GM20000 (cell line): ENCODE measurements around the gene ANAPC15.

ENCODE experiments used
- DNase-seq: peaks from one replicate; pipeline ENCODE4 v3.0.0; 2012; ENCODE audit warnings: low spot score
- TF ChIP-seq, protein P1 (sequence below): IDR thresholded peaks from 2 replicates; pipeline ENCODE4 v1.5.1; 2012; ENCODE audit warnings: mild to moderate bottlenecking, control low read depth; ENCODE audit errors: extremely low read depth, missing control alignments

Gene ANAPC15

DNA sequence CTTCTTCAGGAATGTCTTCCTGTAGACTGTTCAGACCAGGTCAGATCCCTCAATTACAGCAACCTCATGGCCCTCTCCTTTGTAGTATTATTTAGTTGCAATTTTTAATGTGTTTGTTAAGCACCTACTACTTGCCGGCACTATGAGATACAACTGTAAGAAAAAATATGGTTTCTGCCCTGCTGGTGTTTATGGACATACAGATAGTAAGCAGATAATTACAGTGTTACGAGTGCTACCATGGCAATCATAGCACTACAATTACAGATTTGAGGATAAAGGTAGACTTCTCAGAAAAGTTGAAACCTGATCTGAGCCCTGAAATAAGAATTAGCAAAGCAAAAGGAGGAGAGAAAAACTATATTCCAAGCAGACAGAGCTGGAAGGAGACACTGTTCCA lies 29.1 kb downstream of the ANAPC15 start:
- TF ChIP-seq, protein P1, sequence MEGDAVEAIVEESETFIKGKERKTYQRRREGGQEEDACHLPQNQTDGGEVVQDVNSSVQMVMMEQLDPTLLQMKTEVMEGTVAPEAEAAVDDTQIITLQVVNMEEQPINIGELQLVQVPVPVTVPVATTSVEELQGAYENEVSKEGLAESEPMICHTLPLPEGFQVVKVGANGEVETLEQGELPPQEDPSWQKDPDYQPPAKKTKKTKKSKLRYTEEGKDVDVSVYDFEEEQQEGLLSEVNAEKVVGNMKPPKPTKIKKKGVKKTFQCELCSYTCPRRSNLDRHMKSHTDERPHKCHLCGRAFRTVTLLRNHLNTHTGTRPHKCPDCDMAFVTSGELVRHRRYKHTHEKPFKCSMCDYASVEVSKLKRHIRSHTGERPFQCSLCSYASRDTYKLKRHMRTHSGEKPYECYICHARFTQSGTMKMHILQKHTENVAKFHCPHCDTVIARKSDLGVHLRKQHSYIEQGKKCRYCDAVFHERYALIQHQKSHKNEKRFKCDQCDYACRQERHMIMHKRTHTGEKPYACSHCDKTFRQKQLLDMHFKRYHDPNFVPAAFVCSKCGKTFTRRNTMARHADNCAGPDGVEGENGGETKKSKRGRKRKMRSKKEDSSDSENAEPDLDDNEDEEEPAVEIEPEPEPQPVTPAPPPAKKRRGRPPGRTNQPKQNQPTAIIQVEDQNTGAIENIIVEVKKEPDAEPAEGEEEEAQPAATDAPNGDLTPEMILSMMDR, result no peak
- DNase-seq, result no peak

DNA sequence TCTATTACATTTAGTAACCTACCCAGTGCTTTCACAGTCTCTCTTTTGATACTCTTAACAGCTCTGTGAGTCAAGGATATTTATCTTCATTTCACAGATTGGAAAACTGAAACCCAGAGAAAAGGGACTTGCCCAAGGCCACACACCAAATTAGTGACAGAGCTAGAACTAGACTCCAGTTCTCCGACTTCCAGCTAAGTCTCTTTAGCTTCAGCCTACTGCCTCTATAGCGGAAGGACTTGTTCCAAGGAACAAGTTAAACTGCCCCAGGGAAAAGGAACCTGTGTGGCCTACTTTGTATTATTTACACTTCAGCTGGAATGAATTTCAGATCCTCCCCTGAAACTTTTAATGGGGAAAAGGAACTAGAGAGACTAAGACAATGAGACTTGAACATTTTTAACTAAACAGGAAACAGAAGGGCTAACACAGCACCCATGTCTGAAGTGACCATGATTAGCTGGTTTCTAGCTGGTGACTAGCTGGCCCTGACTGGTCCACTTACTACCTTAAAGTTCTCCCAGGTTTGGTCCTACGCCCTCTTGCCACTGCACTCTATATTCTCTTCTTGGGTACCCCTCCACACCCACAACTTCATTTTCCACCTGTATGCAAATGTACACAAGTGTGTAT lies 30.6 kb downstream of the ANAPC15 start:
- TF ChIP-seq, protein P1, result no peak
- no peak for DNase-seq

DNA sequence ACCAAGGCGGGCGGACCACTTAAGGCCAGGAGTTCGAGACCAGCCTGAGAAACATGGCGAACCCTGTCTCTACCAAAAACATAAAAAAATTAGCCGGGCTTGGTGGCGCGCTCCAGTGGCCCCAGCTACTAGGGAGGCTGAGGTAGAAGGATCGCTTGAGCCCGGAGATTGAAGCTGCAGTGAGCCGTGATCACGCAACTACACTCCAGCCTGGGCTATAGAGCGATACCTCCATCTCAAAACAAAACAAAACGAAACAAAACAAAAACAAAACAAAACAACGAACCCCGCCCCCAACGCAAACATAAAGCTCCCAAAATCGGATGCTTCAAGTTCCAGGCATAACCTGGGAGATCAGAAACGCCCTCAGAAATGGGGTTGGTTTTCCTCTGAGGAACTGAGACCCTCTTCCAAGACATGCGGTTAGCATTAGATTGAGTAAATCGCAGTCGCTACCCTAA lies 31.3 kb downstream of the ANAPC15 start:
- DNase-seq, result no peak

DNA sequence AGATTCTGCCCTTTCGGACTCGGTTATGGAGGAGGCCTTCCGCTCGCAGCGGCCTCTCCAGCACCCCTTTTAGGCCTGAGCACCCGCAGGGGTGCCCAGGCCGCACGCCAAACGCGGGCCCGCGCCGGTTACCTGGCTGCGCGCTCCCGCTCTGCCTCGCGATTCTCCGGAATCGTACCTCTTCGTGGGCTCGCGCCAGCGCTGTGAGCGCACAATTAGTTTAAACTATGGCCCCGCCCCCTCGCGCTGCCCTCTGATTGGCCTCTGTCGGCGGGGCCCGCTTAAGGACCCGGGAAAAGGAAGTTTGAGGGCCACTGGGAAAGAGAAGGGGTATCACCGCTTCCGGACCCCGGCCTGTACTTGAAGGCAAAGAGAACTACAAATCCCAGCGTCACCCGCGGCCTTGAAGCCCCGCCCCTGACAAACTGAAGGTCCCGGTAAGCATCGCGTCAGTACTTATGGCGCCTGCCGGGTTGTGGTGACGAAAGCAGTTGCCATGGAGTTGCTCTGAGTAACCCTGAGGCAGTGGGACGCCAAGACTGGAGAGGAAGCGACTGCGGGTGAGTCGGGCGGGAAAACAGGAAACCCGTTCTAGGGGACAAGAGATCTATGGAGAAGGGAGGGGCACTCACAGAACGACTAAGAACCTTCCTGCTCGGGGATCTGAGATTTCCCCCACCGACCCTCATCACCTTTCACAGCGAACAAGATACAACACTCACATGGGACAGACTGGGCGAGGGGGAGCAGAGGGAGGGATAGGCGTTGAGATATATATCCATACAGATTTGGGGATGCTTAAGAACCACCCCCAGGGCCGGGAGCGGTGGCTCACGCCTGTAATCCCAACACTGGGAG lies 31.9 kb downstream of the ANAPC15 start, which contains the start of the genes LRRC51 and NUMA1:
LRRC51 (plus strand) TSS at position 525 of the 858 bp plus-strand sequence. CDS start 8,234 bp downstream, outside the sequence.
NUMA1 (minus strand) TSS at position 217 of the 858 bp plus-strand sequence. CDS start 44,599 bp downstream, outside the sequence.
- peak; percentile 91 for DNase-seq
- TF ChIP-seq, protein P1, result no peak

More for the DNA sequence above, 31.3 kb downstream of the ANAPC15 start:
- TF ChIP-seq, protein P1, result no peak

DNA sequence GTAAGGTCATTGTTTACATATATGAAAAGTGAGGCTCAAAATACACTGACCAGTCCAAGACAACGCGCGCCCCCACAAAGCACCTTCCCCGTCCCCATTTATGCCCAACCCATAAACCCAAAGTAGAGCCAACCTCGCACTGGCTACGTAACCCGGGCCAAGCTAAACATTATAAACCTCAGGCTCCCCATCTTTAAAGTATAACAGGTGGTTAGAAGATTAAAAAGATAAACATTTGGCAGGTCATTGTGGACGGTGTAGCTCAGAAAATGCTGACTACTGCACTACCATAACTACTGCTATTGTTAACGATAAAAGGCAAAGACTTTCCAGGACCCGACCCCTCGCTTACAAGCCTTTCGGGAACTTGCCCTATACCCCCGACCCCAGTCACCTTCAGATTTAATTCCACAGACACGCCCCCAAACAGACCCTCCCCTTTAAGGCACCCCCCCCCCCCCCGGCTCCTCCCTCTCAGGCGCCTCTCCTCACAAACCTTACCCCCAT lies 32.6 kb downstream of the ANAPC15 start:
- TF ChIP-seq, protein P1, result no peak
- DNase-seq, result no peak

DNA sequence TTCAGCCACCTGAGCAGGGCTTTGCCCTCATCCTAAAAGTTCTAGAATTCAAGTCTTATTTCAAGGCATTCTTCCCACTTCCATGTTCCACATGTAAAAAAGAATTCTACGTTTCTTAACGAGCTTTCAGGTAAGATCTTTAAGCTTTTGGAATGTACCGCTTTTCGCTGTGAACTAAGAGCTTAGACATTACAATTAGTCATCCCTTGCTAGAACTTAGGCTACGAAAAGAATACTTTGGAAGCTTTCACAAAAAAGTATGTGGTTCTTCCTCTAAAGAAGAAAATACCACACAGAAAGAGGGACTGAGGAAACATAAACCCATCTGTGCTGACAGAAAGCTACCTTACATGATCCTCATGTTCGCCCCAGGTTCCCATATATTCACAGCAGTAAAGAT lies 34.0 kb downstream of the ANAPC15 start:
- TF ChIP-seq, protein P1, result no peak
- no peak for DNase-seq

DNA sequence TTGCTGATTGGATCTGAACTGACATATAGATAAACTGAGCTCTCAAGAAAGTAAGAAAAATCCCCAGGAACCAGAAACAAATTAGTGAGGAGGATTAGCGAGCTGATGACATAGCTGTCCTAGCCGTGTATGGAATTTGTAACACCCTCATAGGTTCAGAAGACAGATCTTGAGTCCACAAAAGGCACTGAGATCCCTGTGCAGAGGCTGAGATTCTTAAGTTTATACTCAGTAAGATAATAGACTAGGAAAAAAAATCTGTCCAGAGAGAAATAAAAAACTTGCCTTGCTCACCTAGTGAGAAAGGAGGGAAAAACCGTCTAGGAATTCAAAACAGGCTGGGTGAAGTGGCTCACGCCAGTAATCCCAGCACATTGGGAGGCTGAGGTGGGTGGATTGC lies 36.7 kb downstream of the ANAPC15 start:
- TF ChIP-seq, protein P1, result no peak
- no peak for DNase-seq
